Measurements from ENCODE around the gene FAM174B.

The FAM174B gene

GRCh38 chr15:92690395-92690794 lies 34.8 kb upstream of the FAM174B start:
- Histone ChIP-seq H4K20me1 (ENCODE audit: insufficient read depth, low read length, poor library complexity, severe bottlenecking) (no peaks in the 10 kb centered on the region), H3K9ac (ENCODE audit: low read depth, low read length, poor library complexity, severe bottlenecking) (no peak overlapping the region), H3K4me3 (ENCODE audit: low read length, poor library complexity, severe bottlenecking) (no peak overlapping the region), H2AFZ (ENCODE audit: low read length) (no peak overlapping the region), H3K27me3 (ENCODE audit: insufficient read depth, low read length, poor library complexity, severe bottlenecking) (no peaks in the 10 kb centered on the region), H3F3A (ENCODE audit: low read depth) (no peaks in the 10 kb centered on the region), H3K79me2 (ENCODE audit: insufficient read depth, low read length) (no peaks in the 10 kb centered on the region), H3K4me1 (ENCODE audit: insufficient read depth, low read length, poor library complexity, severe bottlenecking) (no peaks in the 10 kb centered on the region), H3K9me3 (ENCODE audit: insufficient read depth, low read depth, low read length) (0 out of 2 replicates have a peak, but pooled peaks cover 3% of the 10 kb centered on the region), H3K36me3 (ENCODE audit: insufficient read depth, low read length) (no peaks in the 10 kb centered on the region), H3K9me2 (replicated peaks; ENCODE audit: low read depth, low read length) (no peaks in the 10 kb centered on the region), H3K4me2 (ENCODE audit: low read depth, low read length, poor library complexity, severe bottlenecking) (no peak overlapping the region)
- TF ChIP-seq EZH2phosphoT487 (IDR thresholded peaks at IDR 0.05; ENCODE audit: borderline replicate concordance) (no peak), CTCF (conservative IDR thresholded peaks at IDR 0.05; ENCODE audit: low read length) (no peak)

- H3K79me2 ChIP-seq (ENCODE audit: insufficient read depth, low read length) = no peaks in the 10 kb centered on the region
- no peaks in the 10 kb centered on the region for H3K36me3 ChIP-seq (ENCODE audit: insufficient read depth, low read length)
- H2AFZ ChIP-seq (ENCODE audit: low read length) = no peak overlapping the region
- H3K4me3 ChIP-seq (ENCODE audit: low read length, poor library complexity, severe bottlenecking) = no peak overlapping the region
- H3K4me2 ChIP-seq (ENCODE audit: low read depth, low read length, poor library complexity, severe bottlenecking) = no peak overlapping the region
- no peaks in the 10 kb centered on the region for H3K27me3 ChIP-seq (ENCODE audit: insufficient read depth, low read length, poor library complexity, severe bottlenecking)
- H4K20me1 ChIP-seq (ENCODE audit: insufficient read depth, low read length, poor library complexity, severe bottlenecking) = no peaks in the 10 kb centered on the region
- TF ChIP-seq CTCF (conservative IDR thresholded peaks at IDR 0.05; ENCODE audit: low read length) = no peak
- TF ChIP-seq EZH2phosphoT487 (IDR thresholded peaks at IDR 0.05; ENCODE audit: borderline replicate concordance) = no peak
- no peak overlapping the region for H3K9ac ChIP-seq (ENCODE audit: low read depth, low read length, poor library complexity, severe bottlenecking)
- H3K4me1 ChIP-seq (ENCODE audit: insufficient read depth, low read length, poor library complexity, severe bottlenecking) = no peaks in the 10 kb centered on the region
- no peaks in the 10 kb centered on the region for H3K9me2 ChIP-seq (replicated peaks; ENCODE audit: low read depth, low read length)
- H3K9me3 ChIP-seq (ENCODE audit: insufficient read depth, low read depth, low read length) = 0 out of 2 replicates have a peak, but pooled peaks cover 3% of the 10 kb centered on the region
- H3F3A ChIP-seq (ENCODE audit: low read depth) = no peaks in the 10 kb centered on the region
Measured at GRCh38 chr15:92687746-92688145, 32.2 kb upstream of the FAM174B start.

- Histone ChIP-seq H3K4me2 (ENCODE audit: low read depth, low read length, poor library complexity, severe bottlenecking) (no peak overlapping the region), H3K9ac (ENCODE audit: low read depth, low read length, poor library complexity, severe bottlenecking) (no peak overlapping the region), H3K9me3 (ENCODE audit: insufficient read depth, low read depth, low read length) (0 out of 2 replicates have a peak, but pooled peaks cover 3% of the 10 kb centered on the region), H3K36me3 (ENCODE audit: insufficient read depth, low read length) (no peaks in the 10 kb centered on the region), H3F3A (ENCODE audit: low read depth) (no peaks in the 10 kb centered on the region), H4K20me1 (ENCODE audit: insufficient read depth, low read length, poor library complexity, severe bottlenecking) (no peaks in the 10 kb centered on the region), H3K79me2 (ENCODE audit: insufficient read depth, low read length) (no peaks in the 10 kb centered on the region), H3K4me1 (ENCODE audit: insufficient read depth, low read length, poor library complexity, severe bottlenecking) (no peaks in the 10 kb centered on the region), H3K4me3 (ENCODE audit: low read length, poor library complexity, severe bottlenecking) (no peak overlapping the region), H3K9me2 (replicated peaks; ENCODE audit: low read depth, low read length) (no peaks in the 10 kb centered on the region), H3K27me3 (ENCODE audit: insufficient read depth, low read length, poor library complexity, severe bottlenecking) (no peaks in the 10 kb centered on the region), H2AFZ (ENCODE audit: low read length) (no peak overlapping the region)
- TF ChIP-seq CTCF (conservative IDR thresholded peaks at IDR 0.05; ENCODE audit: low read length) (no peak), EZH2phosphoT487 (IDR thresholded peaks at IDR 0.05; ENCODE audit: borderline replicate concordance) (no peak)
Measured at GRCh38 chr15:92687195-92687602, 31.6 kb upstream of the FAM174B start.
